ENCODE measurements around the gene ERICH4.

GRCh38 chr19:41408256-41408655, 34.7 kb upstream of the ERICH4 start:
- TF ChIP-seq, protein P1, sequence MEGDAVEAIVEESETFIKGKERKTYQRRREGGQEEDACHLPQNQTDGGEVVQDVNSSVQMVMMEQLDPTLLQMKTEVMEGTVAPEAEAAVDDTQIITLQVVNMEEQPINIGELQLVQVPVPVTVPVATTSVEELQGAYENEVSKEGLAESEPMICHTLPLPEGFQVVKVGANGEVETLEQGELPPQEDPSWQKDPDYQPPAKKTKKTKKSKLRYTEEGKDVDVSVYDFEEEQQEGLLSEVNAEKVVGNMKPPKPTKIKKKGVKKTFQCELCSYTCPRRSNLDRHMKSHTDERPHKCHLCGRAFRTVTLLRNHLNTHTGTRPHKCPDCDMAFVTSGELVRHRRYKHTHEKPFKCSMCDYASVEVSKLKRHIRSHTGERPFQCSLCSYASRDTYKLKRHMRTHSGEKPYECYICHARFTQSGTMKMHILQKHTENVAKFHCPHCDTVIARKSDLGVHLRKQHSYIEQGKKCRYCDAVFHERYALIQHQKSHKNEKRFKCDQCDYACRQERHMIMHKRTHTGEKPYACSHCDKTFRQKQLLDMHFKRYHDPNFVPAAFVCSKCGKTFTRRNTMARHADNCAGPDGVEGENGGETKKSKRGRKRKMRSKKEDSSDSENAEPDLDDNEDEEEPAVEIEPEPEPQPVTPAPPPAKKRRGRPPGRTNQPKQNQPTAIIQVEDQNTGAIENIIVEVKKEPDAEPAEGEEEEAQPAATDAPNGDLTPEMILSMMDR (CRISPR knock-in tag; IDR thresholded peaks at IDR 0.05) = peak; percentile 17; the same call in 1 of the 2 replicates
- TF ChIP-seq THAP9 (CRISPR knock-in tag; IDR thresholded peaks at IDR 0.05; ENCODE audit: borderline replicate concordance) = no peak
- TF ChIP-seq, protein P2, sequence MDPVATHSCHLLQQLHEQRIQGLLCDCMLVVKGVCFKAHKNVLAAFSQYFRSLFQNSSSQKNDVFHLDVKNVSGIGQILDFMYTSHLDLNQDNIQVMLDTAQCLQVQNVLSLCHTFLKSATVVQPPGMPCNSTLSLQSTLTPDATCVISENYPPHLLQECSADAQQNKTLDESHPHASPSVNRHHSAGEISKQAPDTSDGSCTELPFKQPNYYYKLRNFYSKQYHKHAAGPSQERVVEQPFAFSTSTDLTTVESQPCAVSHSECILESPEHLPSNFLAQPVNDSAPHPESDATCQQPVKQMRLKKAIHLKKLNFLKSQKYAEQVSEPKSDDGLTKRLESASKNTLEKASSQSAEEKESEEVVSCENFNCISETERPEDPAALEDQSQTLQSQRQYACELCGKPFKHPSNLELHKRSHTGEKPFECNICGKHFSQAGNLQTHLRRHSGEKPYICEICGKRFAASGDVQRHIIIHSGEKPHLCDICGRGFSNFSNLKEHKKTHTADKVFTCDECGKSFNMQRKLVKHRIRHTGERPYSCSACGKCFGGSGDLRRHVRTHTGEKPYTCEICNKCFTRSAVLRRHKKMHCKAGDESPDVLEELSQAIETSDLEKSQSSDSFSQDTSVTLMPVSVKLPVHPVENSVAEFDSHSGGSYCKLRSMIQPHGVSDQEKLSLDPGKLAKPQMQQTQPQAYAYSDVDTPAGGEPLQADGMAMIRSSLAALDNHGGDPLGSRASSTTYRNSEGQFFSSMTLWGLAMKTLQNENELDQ (CRISPR knock-in tag; IDR thresholded peaks at IDR 0.05; ENCODE audit: borderline replicate concordance) = no peak
- TF ChIP-seq ETV6 (CRISPR knock-in tag; conservative IDR thresholded peaks at IDR 0.05) = no peak
- no peak for TF ChIP-seq SOX6 (IDR thresholded peaks at IDR 0.05)
- no peak for TF ChIP-seq SOX6 (CRISPR knock-in tag; IDR thresholded peaks at IDR 0.05)
- no peak for TF ChIP-seq PCBP2 (optimal IDR thresholded peaks at IDR 0.05; ENCODE audit: low read depth, low read length, poor library complexity, severe bottlenecking)
- TF ChIP-seq RBM39 (IDR thresholded peaks at IDR 0.05; ENCODE audit: low read depth, low read length, poor library complexity, severe bottlenecking) = no peak
- no peak for TF ChIP-seq ZSCAN20 (CRISPR knock-in tag; IDR thresholded peaks at IDR 0.05; ENCODE audit: borderline replicate concordance)
- no peak for TF ChIP-seq UBTF (CRISPR knock-in tag; IDR thresholded peaks at IDR 0.05)

Measured in HepG2 (cell line).